ENCODE data around the gene TAS2R60. TPM values are rescaled to one million over a fixed set of nuclear protein-coding genes. Genes with fewer than 3 reads are reported as not detected.
"Not testable (repeated sequence)": the region's sequence is repeated elsewhere in the genome, so short reads cannot be mapped to it uniquely, and the experiment has no call there.

Gene TAS2R60
- total RNA-seq, 2 experiments from 2014 or later: not detected

DNA sequence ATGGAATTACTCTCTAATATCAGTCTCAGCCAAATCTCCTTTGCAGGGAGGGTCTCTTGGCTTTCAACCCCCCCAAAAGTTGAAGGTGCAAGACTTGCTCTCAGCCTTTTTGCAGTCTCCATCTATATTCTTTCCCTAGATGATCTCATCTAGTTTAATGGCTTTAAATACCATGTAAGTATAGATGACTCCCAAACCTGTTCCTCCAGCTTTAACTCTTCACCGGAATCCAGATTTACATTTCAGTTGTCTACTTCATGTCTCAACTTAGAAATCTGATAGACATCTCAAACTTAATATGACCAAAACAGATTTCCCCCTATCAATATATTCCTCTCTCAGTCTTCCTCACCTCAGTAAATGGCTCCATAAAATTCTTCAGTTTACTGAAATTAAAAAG is 24.5 kb downstream of the TAS2R60 start:
- H3K9me3 Mint-ChIP-seq: peaks cover 9% of the 10 kb centered on the region
- H3K36me3 Mint-ChIP-seq: peaks cover 7% of the 10 kb centered on the region
- no peaks in the 10 kb centered on the region for H3K27me3 Mint-ChIP-seq
- H3K4me1 Mint-ChIP-seq (ENCODE audit: low read depth): no peaks in the 10 kb centered on the region
- no peak overlapping the region for H3K4me3 Mint-ChIP-seq
- H3K27ac Mint-ChIP-seq: no peak overlapping the region
- ChIA-PET CTCF (no interaction called here), POLR2A (no interaction called here)
- DNase-seq: no peak
- intact Hi-C loops (cut with micrococcal nuclease): no loop called here

DNA sequence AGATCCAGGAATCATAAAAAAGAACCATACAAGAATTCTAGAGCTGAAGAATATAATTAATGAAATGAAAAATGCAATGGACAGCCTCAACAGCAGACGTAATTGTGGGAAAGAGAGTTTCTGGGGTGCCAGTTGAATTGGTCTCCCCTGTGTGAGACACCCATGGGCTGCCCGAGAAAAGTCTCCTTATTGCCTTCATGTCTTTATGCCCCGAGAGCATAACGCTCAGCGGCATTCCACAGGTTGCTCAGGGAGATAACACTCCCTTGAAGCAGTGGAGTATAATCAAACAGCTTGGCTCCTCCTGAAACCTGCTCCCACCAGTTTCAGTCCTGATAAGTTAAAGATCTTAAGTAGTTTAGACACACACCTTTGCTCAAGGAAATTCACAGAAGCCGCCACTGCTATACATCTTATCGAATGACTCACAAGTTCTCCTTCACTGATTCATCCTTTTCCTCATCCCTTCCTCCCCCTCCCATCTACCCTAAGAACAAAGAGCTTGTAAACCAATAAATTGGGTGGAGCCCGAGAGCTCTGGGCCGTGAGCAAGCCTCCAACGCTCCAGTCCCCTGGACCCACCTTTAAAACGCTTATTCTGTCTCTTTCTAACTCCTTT is 28.9 kb downstream of the TAS2R60 start:
- intact Hi-C loops (cut with micrococcal nuclease); POLR2A ChIA-PET; DNase-seq; H3K27me3 Mint-ChIP-seq; H3K36me3 Mint-ChIP-seq; H3K4me1 Mint-ChIP-seq (ENCODE audit: low read depth); H3K27ac Mint-ChIP-seq; H3K9me3 Mint-ChIP-seq; H3K4me3 Mint-ChIP-seq; CTCF ChIA-PET: not testable (repeated sequence)

DNA sequence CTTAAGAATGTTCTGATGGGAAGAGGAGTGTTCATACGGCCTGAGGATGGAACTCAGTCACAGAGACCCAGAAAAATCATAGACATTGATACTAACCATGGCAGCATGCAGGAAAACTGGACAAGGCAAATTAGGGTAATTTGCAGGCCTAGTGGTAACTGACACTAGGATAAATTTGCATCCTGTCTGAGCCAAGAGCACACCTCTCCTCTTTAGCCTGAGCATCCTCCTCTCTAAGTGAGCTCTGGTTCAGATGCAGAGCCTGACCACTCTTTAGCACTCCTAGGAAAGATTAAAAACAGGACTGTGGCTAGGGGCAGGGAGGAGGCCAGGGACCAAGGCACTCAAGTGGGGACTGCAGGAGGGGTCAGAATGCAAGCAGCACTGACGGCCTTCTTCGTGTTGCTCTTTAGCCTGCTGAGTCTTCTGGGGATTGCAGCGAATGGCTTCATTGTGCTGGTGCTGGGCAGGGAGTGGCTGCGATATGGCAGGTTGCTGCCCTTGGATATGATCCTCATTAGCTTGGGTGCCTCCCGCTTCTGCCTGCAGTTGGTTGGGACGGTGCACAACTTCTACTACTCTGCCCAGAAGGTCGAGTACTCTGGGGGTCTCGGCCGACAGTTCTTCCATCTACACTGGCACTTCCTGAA is 34.4 kb downstream of the TAS2R60 start, which contains the start of gene TAS2R41:
Gene TAS2R41, plus strand, starts transcription at position 373 of the 650 bp plus-strand sequence. Its CDS starts 0 bp downstream, at position 373.
- peaks cover 16% of the 10 kb centered on the region for H3K4me1 Mint-ChIP-seq (ENCODE audit: low read depth)
- POLR2A ChIA-PET: no interaction called here
- CTCF ChIA-PET: no interaction called here
- no peaks in the 10 kb centered on the region for H3K27me3 Mint-ChIP-seq
- no peaks in the 10 kb centered on the region for H3K36me3 Mint-ChIP-seq
- no peak within 1 kb of the TSS for H3K27ac Mint-ChIP-seq
- intact Hi-C loops (cut with micrococcal nuclease): no loop called here
- no peak for DNase-seq
- H3K4me3 Mint-ChIP-seq: no peak within 1 kb of the TSS
- H3K9me3 Mint-ChIP-seq: no peaks in the 10 kb centered on the region

DNA sequence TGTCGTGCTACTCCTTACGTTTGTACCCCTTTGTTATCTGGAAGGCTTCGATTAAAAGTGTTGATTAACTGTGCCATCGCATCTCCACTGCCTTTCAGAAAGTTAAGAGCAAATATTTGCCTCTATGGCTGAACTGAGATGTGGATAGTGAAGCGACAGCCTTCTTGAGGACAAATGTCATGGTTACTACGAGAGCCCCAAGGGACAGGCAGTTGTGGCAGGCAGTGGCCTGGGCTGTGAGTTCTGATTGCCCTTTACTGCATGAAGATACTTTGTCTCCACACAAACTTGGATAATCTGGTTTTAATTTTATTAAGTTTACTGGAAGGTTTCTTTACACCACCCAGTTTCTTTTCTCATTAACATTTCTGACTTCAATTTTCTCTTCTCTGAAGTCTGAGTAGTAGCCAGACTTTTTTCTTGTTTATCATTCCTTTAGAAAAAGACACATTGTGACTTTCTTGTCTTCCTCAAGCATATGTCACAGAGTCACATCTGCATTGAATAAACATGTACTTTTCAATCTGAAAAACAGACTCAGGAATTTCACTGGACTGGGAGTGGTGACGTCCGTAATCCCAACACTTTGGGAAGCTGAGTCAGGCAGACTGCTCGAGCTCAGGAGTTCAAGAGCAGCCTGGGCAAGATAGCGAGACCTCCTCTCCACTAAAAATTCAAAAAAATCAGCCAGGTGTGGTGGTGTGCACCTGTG is 36.0 kb downstream of the TAS2R60 start:
- H3K27me3 Mint-ChIP-seq: no peaks in the 10 kb centered on the region
- CTCF ChIA-PET: interaction anchor here (0.8 kb wide), 1 partner anchor 100 kb away, joined by 3 read pairs; no protein-coding TSS in a partner anchor

DNA sequence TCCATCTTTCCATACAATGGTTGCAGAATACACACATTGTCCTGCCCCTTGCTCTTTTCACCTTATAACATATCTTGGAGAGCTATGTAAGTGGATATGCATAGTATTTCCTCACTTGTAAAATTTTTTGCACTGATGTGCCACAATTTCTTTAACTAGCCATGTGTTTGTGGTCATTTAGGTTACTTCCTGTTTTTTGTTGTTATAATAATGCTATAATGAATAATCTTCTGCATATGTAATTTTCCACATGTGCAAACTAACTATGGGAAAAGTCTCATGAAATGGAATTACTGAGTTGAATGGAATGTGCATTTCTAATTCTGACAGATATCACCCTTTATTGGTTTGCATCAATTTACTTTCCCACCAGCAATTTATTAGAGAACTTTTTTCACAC is 37.2 kb downstream of the TAS2R60 start:
- Mint-ChIP-seq H3K36me3 (no peaks in the 10 kb centered on the region), H3K9me3 (no peaks in the 10 kb centered on the region), H3K4me3 (no peak overlapping the region), H3K27ac (no peak overlapping the region), H3K4me1 (ENCODE audit: low read depth) (peaks cover 16% of the 10 kb centered on the region), H3K27me3 (no peaks in the 10 kb centered on the region)
- ChIA-PET POLR2A (no interaction called here), CTCF (interaction anchor here (1.1 kb wide), 1 partner anchor 240 kb away, joined by 3 read pairs; no protein-coding TSS in a partner anchor)
- DNase-seq: no peak
- intact Hi-C loops (cut with micrococcal nuclease): no loop called here

More for the DNA sequence above, 36.0 kb downstream of the TAS2R60 start:
- intact Hi-C loops (cut with micrococcal nuclease): no loop called here
- no peak overlapping the region for H3K27ac Mint-ChIP-seq
- no peak overlapping the region for H3K4me3 Mint-ChIP-seq
- no peaks in the 10 kb centered on the region for H3K9me3 Mint-ChIP-seq
- POLR2A ChIA-PET: no interaction called here
- peaks cover 16% of the 10 kb centered on the region for H3K4me1 Mint-ChIP-seq (ENCODE audit: low read depth)
- H3K36me3 Mint-ChIP-seq: no peaks in the 10 kb centered on the region
- DNase-seq: no peak

DNA sequence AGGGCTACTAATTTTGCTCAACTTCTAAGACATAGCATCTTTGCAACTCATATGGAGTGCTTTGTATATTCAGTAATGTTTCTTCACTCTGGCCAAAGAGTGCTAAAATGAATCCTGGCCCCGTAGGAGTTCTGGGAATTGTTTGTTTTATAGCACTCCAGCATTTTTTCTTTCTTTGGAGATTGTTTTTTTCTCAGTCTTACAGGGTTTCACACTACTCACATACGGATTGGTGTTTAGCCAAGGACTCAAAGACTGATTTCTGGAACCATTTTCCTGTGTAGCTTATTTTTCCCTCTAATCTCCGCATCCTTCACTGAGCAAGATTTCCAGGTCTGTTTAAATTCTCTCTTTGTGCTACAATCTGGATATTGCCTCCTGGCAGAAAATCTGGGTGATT is 40.9 kb downstream of the TAS2R60 start:
- intact Hi-C loops (cut with micrococcal nuclease): no loop called here
- H3K4me1 Mint-ChIP-seq (ENCODE audit: low read depth): peaks cover 16% of the 10 kb centered on the region
- POLR2A ChIA-PET: no interaction called here
- H3K9me3 Mint-ChIP-seq: no peaks in the 10 kb centered on the region
- CTCF ChIA-PET: no interaction called here
- no peaks in the 10 kb centered on the region for H3K36me3 Mint-ChIP-seq
- H3K4me3 Mint-ChIP-seq: no peak overlapping the region
- no peaks in the 10 kb centered on the region for H3K27me3 Mint-ChIP-seq
- H3K27ac Mint-ChIP-seq: no peak overlapping the region
- no peak for DNase-seq

DNA sequence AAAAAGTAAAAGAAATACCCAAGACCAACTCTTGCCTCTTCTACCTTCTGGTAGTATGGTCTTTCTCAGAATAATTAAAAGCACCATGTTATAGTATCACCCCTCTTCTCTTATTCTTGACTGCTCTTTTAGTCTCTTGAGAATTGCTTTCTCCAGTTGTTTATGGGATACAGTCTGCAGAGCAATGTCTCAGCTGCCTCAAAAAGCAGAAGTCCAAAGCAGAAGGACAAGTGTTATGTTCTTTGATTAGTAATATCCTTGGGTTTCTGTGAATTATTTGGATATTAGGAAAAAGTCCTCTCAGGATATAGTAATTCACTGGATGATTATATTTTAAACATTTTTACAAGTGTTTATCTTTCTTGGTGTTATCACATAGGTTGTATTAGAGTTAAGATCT is 41.8 kb downstream of the TAS2R60 start:
- intact Hi-C loops (cut with micrococcal nuclease): no loop called here
- ChIA-PET CTCF (no interaction called here), POLR2A (no interaction called here)
- H3K27me3 Mint-ChIP-seq: no peaks in the 10 kb centered on the region
- H3K36me3 Mint-ChIP-seq: no peaks in the 10 kb centered on the region
- H3K4me3 Mint-ChIP-seq: no peak overlapping the region
- H3K27ac Mint-ChIP-seq: no peak overlapping the region
- DNase-seq: no peak
- peaks cover 16% of the 10 kb centered on the region for H3K4me1 Mint-ChIP-seq (ENCODE audit: low read depth)
- no peaks in the 10 kb centered on the region for H3K9me3 Mint-ChIP-seq

DNA sequence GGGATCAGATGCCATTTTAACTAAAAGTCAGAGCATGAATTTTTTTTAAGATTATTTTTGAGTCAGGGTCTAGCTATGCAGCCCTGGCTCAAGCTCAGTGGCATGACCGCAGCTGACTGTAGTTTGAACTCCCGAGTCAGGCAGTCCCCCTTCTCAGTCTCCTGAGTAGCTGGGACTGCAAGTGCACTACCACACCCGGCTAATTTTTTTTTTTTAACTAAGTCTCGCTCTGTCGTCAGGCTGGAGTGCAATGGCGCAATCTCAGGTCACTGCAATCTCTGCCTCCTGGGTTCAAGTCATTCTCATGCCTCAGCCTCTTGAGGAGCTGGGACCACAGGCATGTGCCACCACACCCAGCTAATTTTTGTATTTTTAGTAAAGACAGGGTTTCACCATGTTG is 42.2 kb downstream of the TAS2R60 start:
- DNase-seq: no peak
- intact Hi-C loops (cut with micrococcal nuclease): no loop called here
- Mint-ChIP-seq H3K4me3 (no peak overlapping the region), H3K36me3 (no peaks in the 10 kb centered on the region), H3K27me3 (no peaks in the 10 kb centered on the region), H3K4me1 (ENCODE audit: low read depth) (peaks cover 14% of the 10 kb centered on the region), H3K9me3 (no peaks in the 10 kb centered on the region), H3K27ac (no peak overlapping the region)
- ChIA-PET CTCF (no interaction called here), POLR2A (no interaction called here)

DNA sequence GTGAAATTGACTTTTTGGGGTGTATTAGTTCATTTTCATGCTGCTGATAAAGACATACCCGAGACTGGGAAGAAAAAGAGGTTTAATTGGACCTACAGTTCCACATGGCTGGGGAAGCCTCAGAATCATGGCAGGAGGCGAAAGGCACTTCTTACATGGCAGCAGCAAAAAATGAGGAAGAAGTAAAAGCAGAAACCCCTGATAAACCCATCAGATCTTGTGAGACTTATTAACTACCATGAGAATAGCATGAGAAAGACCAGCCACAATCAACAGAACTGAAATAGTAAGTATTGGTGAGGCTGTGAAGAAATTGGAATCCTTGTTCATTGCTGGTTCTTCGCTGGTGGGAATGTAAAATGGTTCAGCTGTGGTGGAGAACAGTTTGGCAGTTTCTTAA is 43.0 kb downstream of the TAS2R60 start:
- POLR2A ChIA-PET; H3K36me3 Mint-ChIP-seq; intact Hi-C loops (cut with micrococcal nuclease); H3K4me3 Mint-ChIP-seq; CTCF ChIA-PET; H3K4me1 Mint-ChIP-seq (ENCODE audit: low read depth); DNase-seq; H3K27ac Mint-ChIP-seq; H3K27me3 Mint-ChIP-seq; H3K9me3 Mint-ChIP-seq: not testable (repeated sequence)

DNA sequence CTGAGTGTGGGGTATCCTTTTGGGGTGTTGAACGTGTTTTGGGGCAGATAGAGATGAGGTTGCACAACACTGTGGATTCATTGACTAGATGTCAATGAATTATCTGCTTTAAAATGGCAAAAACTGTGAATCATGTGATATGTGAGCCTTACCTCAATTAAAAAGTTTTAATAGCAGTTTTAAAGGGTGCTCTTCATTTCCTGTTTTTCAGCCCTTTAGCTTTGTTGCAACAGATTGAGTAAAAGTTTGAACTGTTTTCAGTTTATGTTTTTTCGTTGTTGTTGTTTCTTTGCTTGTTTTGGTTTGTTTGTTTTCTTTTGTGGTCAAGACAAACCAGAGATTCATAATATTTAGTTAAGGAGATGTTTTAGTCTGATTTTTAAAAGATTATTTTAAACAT is 43.8 kb downstream of the TAS2R60 start:
- no peak for DNase-seq
- Mint-ChIP-seq H3K9me3 (no peaks in the 10 kb centered on the region), H3K4me3 (no peak overlapping the region), H3K27me3 (no peaks in the 10 kb centered on the region), H3K27ac (no peak overlapping the region), H3K4me1 (ENCODE audit: low read depth) (peaks cover 4% of the 10 kb centered on the region), H3K36me3 (no peaks in the 10 kb centered on the region)
- intact Hi-C loops (cut with micrococcal nuclease): no loop called here
- CTCF ChIA-PET: no interaction called here
- POLR2A ChIA-PET: no interaction called here

DNA sequence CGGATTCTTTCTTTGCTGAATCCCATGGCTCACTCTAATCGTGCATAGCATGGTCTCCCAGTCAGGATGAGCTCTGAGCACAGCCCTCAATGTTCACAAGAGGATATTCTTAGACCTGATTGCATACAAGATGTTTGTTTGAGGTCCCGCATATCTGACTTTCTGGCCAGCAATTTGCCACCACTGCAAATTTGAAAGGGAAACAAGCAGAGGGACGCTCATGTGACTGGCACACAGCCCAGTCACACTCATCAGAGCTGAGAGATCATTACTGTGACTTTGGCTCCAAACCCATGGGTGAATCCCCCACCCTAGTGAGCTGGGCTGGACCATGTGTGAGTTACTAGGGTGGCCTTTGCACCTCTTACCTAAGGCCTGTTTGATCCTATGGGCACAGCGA is 44.3 kb downstream of the TAS2R60 start:
- no peaks in the 10 kb centered on the region for H3K27me3 Mint-ChIP-seq
- no peak overlapping the region for H3K27ac Mint-ChIP-seq
- intact Hi-C loops (cut with micrococcal nuclease): no loop called here
- no peaks in the 10 kb centered on the region for H3K9me3 Mint-ChIP-seq
- DNase-seq: no peak
- no peaks in the 10 kb centered on the region for H3K36me3 Mint-ChIP-seq
- H3K4me1 Mint-ChIP-seq (ENCODE audit: low read depth): peaks cover 8% of the 10 kb centered on the region
- CTCF ChIA-PET: no interaction called here
- POLR2A ChIA-PET: no interaction called here
- no peak overlapping the region for H3K4me3 Mint-ChIP-seq

DNA sequence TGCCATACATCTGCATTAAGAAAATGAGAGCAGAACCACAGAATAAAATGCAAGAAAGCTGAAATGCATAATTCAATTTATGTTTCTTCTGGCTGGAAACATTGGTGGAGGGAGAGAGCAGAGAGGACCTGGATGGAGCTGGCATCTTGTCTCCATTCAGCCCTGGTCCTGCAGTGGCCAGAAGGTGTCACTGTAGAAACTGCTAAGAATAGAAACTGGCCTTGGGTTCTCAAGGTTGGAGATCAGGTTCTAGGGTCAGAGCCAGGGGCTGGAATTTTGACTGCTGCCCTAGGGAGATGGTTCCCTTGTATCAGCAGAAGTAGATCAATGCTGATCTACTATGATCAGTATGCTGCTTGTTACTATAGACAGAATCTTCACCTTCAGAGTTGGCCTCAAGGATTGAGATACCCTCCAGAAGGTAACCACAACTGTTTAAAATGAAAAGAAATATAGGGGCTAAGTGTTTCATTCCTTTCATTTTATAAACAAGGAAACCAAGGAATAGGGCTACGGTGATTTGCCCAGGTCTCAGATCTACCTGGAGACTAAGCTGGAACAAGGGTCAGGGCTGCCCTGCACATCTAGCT is 47.6 kb downstream of the TAS2R60 start:
- DNase-seq: peak; percentile 40
- Mint-ChIP-seq H3K4me1 (ENCODE audit: low read depth) (peaks cover 26% of the 10 kb centered on the region), H3K4me3 (no peak overlapping the region), H3K36me3 (peaks cover under 1% of the 10 kb centered on the region), H3K9me3 (no peaks in the 10 kb centered on the region), H3K27me3 (no peaks in the 10 kb centered on the region), H3K27ac (no peak overlapping the region)
- POLR2A ChIA-PET: no interaction called here
- CTCF ChIA-PET: interaction anchor here (0.6 kb wide), 1 partner anchor 658 kb away, joined by 3 read pairs; no protein-coding TSS in a partner anchor
- intact Hi-C loops (cut with micrococcal nuclease): no loop called here

Data from activated CD4-positive, alpha-beta memory T cell treated with anti-CD3 and anti-CD28 coated beads for 36 hours (primary cell).